Ovary (tissue), 3 donors: Measurements from ENCODE around the gene TSACC.

Experiments used
- POLR2A ChIP-seq: fragments of 450-650 bp; IDR thresholded peaks from one replicate; pipeline ENCODE4 v1.6.1; 2017; ENCODE audit warnings: antibody characterized with exemption, mild to moderate bottlenecking, moderate library complexity
- TF ChIP-seq, protein P1 (sequence below), 3 donors: fragments of 450-650 bp in 2 of 3; fragments of 200-600 bp in 1 of 3; IDR thresholded peaks; one replicate each; pipeline versions ENCODE4 v1.5.1 to v1.8.0; 2016 to 2022; ENCODE audit warnings: antibody characterized with exemption in 3 of 3, mild to moderate bottlenecking in 1 of 3
- donor health status: DM: no; HTN: no; CAD: no.

DNA sequence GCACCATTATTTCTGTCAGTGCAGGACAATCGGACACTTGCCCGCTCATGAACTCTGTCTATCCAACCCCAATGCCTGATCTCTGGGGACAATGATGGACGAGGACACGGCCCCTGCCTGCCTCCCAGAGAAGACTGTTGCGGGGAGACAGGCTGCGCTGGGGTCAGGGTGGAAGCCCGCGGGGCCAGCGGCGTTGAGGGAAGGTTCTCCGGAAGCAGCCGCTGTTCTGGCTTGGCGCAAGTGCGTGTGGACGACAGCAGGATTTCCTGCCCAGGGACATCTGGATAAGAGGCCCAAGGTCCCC, 49.5 kb downstream of the TSACC start:
- TF ChIP-seq, protein P1, sequence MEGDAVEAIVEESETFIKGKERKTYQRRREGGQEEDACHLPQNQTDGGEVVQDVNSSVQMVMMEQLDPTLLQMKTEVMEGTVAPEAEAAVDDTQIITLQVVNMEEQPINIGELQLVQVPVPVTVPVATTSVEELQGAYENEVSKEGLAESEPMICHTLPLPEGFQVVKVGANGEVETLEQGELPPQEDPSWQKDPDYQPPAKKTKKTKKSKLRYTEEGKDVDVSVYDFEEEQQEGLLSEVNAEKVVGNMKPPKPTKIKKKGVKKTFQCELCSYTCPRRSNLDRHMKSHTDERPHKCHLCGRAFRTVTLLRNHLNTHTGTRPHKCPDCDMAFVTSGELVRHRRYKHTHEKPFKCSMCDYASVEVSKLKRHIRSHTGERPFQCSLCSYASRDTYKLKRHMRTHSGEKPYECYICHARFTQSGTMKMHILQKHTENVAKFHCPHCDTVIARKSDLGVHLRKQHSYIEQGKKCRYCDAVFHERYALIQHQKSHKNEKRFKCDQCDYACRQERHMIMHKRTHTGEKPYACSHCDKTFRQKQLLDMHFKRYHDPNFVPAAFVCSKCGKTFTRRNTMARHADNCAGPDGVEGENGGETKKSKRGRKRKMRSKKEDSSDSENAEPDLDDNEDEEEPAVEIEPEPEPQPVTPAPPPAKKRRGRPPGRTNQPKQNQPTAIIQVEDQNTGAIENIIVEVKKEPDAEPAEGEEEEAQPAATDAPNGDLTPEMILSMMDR (IDR thresholded peaks at IDR 0.05) = no peak
- TF ChIP-seq POLR2A = no peak
